A549 (cell line): ENCODE results near the gene GCK. TPM values are rescaled to one million over a fixed set of nuclear protein-coding genes. Genes with fewer than 3 reads are reported as not detected.

Experiments
- ATAC-seq, 2 experiments: fragments of 200-7000 bp in 1 of 2; fragments of >200 bp in 1 of 2; cut with Nextera tagmentation in 1 of 2; cut with Tn5 transposase in 1 of 2; 3 replicates each; pipeline versions ENCODE4 v1.8.0 to v1.9.1; 2018 to 2020; ENCODE audit warnings: mild to moderate bottlenecking in 1 of 2, moderate library complexity in 1 of 2
- CTCF ChIA-PET: fragments of 300-600 bp; sonication (Branson Sonifier 250); formaldehyde crosslinking; extraction: SDS; loops from one replicate; lab custom pipeline; 2021; ENCODE audit warnings: antibody characterized with exemption, inconsistent platforms; lab: Yijun Ruan, JAX
- POLR2A ChIA-PET: fragments of 350-600 bp; formaldehyde crosslinking; extraction: SDS; loops from one replicate; lab custom pipeline; 2021; ENCODE audit warnings: antibody characterized with exemption, inconsistent platforms; lab: Yijun Ruan, JAX
- DNase-seq, 2 experiments: peaks; one replicate each; pipeline versions ENCODE4 v3.0.0 to v3.0.0-alpha.2; 2011 to 2016; ENCODE audit warnings: low read depth in 1 of 2, low spot score in 1 of 2
- FAIRE-seq: peaks from 2 replicates; lab custom pipeline; 2011; peaks lifted over from hg19 to GRCh38; lab: Jason Lieb, UNC
- H3K27ac ChIP-seq, 2 experiments: fragments of >200 bp; sonication (Bioruptor Twin); formaldehyde crosslinking; 3 replicates each; pipeline ENCODE4 v1.5.1; 2016 to 2017
- H3K4me1 ChIP-seq: fragments of >200 bp; sonication (Bioruptor Twin); formaldehyde crosslinking; 3 replicates; pipeline ENCODE4 v1.6.1; 2016
- H3K4me2 ChIP-seq: fragments of >200 bp; sonication (Bioruptor Twin); formaldehyde crosslinking; 3 replicates; pipeline ENCODE4 v1.6.1; 2016
- H3K4me3 ChIP-seq: fragments of >200 bp; sonication (Bioruptor Twin); formaldehyde crosslinking; 3 replicates; pipeline ENCODE4 v1.5.1; 2016
- H3K9me3 ChIP-seq: fragments of >200 bp; sonication (Bioruptor Twin); formaldehyde crosslinking; 3 replicates; pipeline ENCODE4 v1.6.1; 2016
- CBX8 ChIP-seq: fragments of 200-600 bp; sonication (generic); IDR thresholded peaks from 2 replicates; pipeline ENCODE4 v1.6.1; 2016
- CHD4 ChIP-seq: fragments of 200-600 bp; sonication (generic); IDR thresholded peaks from 2 replicates; pipeline ENCODE4 v1.6.1; 2016; ENCODE audit warnings: antibody characterized with exemption, mild to moderate bottlenecking, borderline replicate concordance
- EP300 ChIP-seq, 2 experiments: fragments of >200 bp; sonication (Bioruptor Twin); formaldehyde crosslinking; IDR thresholded peaks; 2 replicates in 1 of 2; 3 replicates in 1 of 2; pipeline ENCODE4 v1.6.1; 2016 to 2017
- ESRRA ChIP-seq: fragments of 150-350 bp; IDR thresholded peaks from 2 replicates; pipeline ENCODE4 v1.6.1; 2014; ENCODE audit warnings: mild to moderate bottlenecking, low read length, borderline replicate concordance
- HEYL ChIP-seq: fragments of 250-450 bp; sonication (Bioruptor Pico); IDR thresholded peaks from 2 replicates; pipeline ENCODE4 v1.8.0; 2021; ENCODE audit warnings: mild to moderate bottlenecking, moderate library complexity
- HOXB13 ChIP-seq: fragments of 250-450 bp; sonication (Bioruptor Pico); IDR thresholded peaks from 2 replicates; pipeline ENCODE4 v1.5.0; 2020; ENCODE audit warnings: low read depth, mild to moderate bottlenecking, moderate library complexity
- JUN ChIP-seq, 2 experiments: fragments of >200 bp; sonication (Bioruptor Twin); formaldehyde crosslinking; IDR thresholded peaks; 2 replicates in 1 of 2; 3 replicates in 1 of 2; pipeline ENCODE4 v1.6.1; 2016 to 2017
- MAFK ChIP-seq: fragments of 450-650 bp; IDR thresholded peaks from 2 replicates; pipeline ENCODE4 v1.6.1; 2014; ENCODE audit not compliant: partially characterized antibody
- MAZ ChIP-seq: fragments of 150-350 bp; IDR thresholded peaks from 2 replicates; pipeline ENCODE4 v1.6.1; 2014; ENCODE audit warnings: antibody characterized with exemption, low read depth, low read length, borderline replicate concordance
- MYC ChIP-seq: IDR thresholded peaks from 2 replicates; pipeline ENCODE4 v1.6.1; 2012; ENCODE audit warnings: mild to moderate bottlenecking, inconsistent platforms, low read length, improper control_type of control experiment, borderline replicate concordance
- NFE2L2 ChIP-seq: fragments of 150-350 bp; conservative IDR thresholded peaks from 2 replicates; pipeline ENCODE4 v1.6.1; 2014; ENCODE audit warnings: low read length
- NPAS2 ChIP-seq: fragments of 250-450 bp; sonication (Bioruptor Pico); IDR thresholded peaks from 2 replicates; pipeline ENCODE4 v1.8.0; 2022; ENCODE audit warnings: mild to moderate bottlenecking, moderate library complexity, borderline replicate concordance
- PHF8 ChIP-seq: fragments of 200-600 bp; sonication (generic); IDR thresholded peaks from 2 replicates; pipeline ENCODE4 v1.6.1; 2016; ENCODE audit warnings: low read depth, mild to moderate bottlenecking, antibody characterized with exemption, moderate library complexity, borderline replicate concordance
- POLR2A ChIP-seq: IDR thresholded peaks from 2 replicates; pipeline ENCODE4 v1.6.1; 2012; ENCODE audit warnings: mild to moderate bottlenecking, low read length
- SMC3 ChIP-seq: fragments of >200 bp; sonication (Bioruptor Twin); formaldehyde crosslinking; IDR thresholded peaks from 3 replicates; pipeline ENCODE4 v1.6.1; 2018; ENCODE audit warnings: inconsistent platforms
- ZFP36 ChIP-seq: fragments of 450-650 bp; IDR thresholded peaks from 2 replicates; pipeline ENCODE4 v1.6.1; 2014; ENCODE audit warnings: borderline replicate concordance; ENCODE audit not compliant: partially characterized antibody
- ZNF302 ChIP-seq: fragments of 250-450 bp; sonication (Bioruptor Pico); IDR thresholded peaks from 2 replicates; pipeline ENCODE4 v1.9.0; 2021; ENCODE audit warnings: inconsistent platforms, mild to moderate bottlenecking, moderate library complexity
- WGBS: methylation state at CpG from one replicate; pipeline ENCODE4 v1.1.6; 2017; ENCODE audit errors: missing lambda C conversion rate; 5-methylcytosine and 5-hydroxymethylcytosine counted together
- polyA plus RNA-seq, 4 experiments: library from polyadenylated mRNA; depleted of rRNA in 3 of 4; stranded (reverse); fragments of >200 nt; fragmentation: RNase III in 1 of 4; extraction: RNeasy Plus Mini Kit Qiagen cat#74134 plus additional on column Dnase treatment in 1 of 4; gene quantifications; 2 replicates in 3 of 4; 3 replicates in 1 of 4; pipeline ENCODE4 v1.2.3, GENCODE V29; 2011 to 2017
- TF ChIP-seq, protein P1 (sequence below): fragments of 450-650 bp; IDR thresholded peaks from 2 replicates; pipeline ENCODE4 v1.6.1; 2014; ENCODE audit warnings: antibody characterized with exemption
- TF ChIP-seq, protein P2 (sequence below): IDR thresholded peaks from 2 replicates; pipeline ENCODE4 v1.6.1; 2012; ENCODE audit warnings: low read depth, borderline replicate concordance
- TF ChIP-seq, protein P3 (sequence below): fragments of 200-600 bp; sonication (generic); IDR thresholded peaks from 2 replicates; pipeline ENCODE4 v1.6.1; 2016; ENCODE audit warnings: antibody characterized with exemption, mild to moderate bottlenecking, moderate library complexity

Gene GCK
- polyA plus RNA-seq, 2 of the 4 experiments (the other 2 are of a cell fraction) = 0.12 TPM; not detected in 1

GRCh38 chr7:44227911-44228310, 38.7 kb upstream of the GCK start:
- Histone ChIP-seq H3K9me3 (no peaks in the 10 kb centered on the region), H3K4me3 (no peak overlapping the region), H3K4me1 (no peaks in the 10 kb centered on the region)
- WGBS = 50% methylated on average over 11 of the region's 14 CpGs
- POLR2A ChIA-PET = no interaction called here
- DNase-seq (no peak), FAIRE-seq (no peak), ATAC-seq (peak in 1 of 2 experiments; percentile 5; a peak in 2 of 6 replicates)
- no peak for TF ChIP-seq PHF8
- no peak for TF ChIP-seq JUN (IDR thresholded peaks at IDR 0.05)
- TF ChIP-seq, protein P1, sequence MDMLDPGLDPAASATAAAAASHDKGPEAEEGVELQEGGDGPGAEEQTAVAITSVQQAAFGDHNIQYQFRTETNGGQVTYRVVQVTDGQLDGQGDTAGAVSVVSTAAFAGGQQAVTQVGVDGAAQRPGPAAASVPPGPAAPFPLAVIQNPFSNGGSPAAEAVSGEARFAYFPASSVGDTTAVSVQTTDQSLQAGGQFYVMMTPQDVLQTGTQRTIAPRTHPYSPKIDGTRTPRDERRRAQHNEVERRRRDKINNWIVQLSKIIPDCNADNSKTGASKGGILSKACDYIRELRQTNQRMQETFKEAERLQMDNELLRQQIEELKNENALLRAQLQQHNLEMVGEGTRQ = no peak
- TF ChIP-seq NFE2L2 = no peak
- no peak for TF ChIP-seq MYC
- no peak for TF ChIP-seq ZNF302 (CRISPR knock-in tag)
- TF ChIP-seq CHD4 = no peak
- no peak for TF ChIP-seq EP300 (IDR thresholded peaks at IDR 0.05)
- no peak for TF ChIP-seq MAZ
- no peak for TF ChIP-seq POLR2A
- TF ChIP-seq, all 56 proteins: peak for 0
- CTCF ChIA-PET = interaction anchor here (5.1 kb wide), 1 partner anchor 13 kb away, joined by 31 read pairs; no protein-coding TSS in a partner anchor
- Histone ChIP-seq H3K4me2 (no peak overlapping the region), H3K27ac (no peak overlapping the region)

DNA sequence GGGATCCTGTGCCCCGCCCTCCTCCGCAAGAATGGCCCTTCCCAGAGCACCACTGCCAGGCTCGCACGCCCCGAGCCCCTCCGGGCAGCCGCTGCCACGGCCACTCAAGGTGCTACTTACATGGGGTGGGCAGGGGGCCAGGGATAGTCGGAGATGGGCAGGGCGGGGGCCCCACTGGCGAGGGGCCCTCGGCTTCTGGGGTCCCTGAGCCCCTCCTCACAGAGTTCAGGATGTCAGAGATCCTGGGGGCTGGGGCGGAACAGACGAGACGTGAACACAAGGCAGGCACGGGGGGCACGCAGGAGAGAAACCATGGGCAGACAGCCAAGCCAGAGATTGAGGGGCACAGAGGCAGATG, 37.1 kb upstream of the GCK start:
- FAIRE-seq = no peak

GRCh38 chr7:44225566-44226395, 36.5 kb upstream of the GCK start:
- ChIA-PET POLR2A (no interaction called here), CTCF (interaction anchor here (1.4 to 2.0 kb wide), 2 partner anchors 11 to 15 kb away, joined by 5 to 13 read pairs; no protein-coding TSS in a partner anchor)
- H3K27ac ChIP-seq = no peak overlapping the region
- DNase-seq (no peak), FAIRE-seq (no peak), ATAC-seq (peak in 1 of 2 experiments; percentile 29; a peak in 3 of 6 replicates)
- H3K4me2 ChIP-seq = no peak overlapping the region
- no peaks in the 10 kb centered on the region for H3K9me3 ChIP-seq
- no peak overlapping the region for H3K4me3 ChIP-seq
- WGBS = 58% methylated on average over 20 of the region's 26 CpGs
- no peaks in the 10 kb centered on the region for H3K4me1 ChIP-seq
- TF ChIP-seq HOXB13 (CRISPR knock-in tag) (no peak), NPAS2 (no peak), MYC (no peak), ESRRA (no peak), MAFK (no peak)
- TF ChIP-seq, protein P2, sequence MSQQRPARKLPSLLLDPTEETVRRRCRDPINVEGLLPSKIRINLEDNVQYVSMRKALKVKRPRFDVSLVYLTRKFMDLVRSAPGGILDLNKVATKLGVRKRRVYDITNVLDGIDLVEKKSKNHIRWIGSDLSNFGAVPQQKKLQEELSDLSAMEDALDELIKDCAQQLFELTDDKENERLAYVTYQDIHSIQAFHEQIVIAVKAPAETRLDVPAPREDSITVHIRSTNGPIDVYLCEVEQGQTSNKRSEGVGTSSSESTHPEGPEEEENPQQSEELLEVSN = no peak

More for the DNA sequence above, 37.1 kb upstream of the GCK start:
- TF ChIP-seq, protein P3, sequence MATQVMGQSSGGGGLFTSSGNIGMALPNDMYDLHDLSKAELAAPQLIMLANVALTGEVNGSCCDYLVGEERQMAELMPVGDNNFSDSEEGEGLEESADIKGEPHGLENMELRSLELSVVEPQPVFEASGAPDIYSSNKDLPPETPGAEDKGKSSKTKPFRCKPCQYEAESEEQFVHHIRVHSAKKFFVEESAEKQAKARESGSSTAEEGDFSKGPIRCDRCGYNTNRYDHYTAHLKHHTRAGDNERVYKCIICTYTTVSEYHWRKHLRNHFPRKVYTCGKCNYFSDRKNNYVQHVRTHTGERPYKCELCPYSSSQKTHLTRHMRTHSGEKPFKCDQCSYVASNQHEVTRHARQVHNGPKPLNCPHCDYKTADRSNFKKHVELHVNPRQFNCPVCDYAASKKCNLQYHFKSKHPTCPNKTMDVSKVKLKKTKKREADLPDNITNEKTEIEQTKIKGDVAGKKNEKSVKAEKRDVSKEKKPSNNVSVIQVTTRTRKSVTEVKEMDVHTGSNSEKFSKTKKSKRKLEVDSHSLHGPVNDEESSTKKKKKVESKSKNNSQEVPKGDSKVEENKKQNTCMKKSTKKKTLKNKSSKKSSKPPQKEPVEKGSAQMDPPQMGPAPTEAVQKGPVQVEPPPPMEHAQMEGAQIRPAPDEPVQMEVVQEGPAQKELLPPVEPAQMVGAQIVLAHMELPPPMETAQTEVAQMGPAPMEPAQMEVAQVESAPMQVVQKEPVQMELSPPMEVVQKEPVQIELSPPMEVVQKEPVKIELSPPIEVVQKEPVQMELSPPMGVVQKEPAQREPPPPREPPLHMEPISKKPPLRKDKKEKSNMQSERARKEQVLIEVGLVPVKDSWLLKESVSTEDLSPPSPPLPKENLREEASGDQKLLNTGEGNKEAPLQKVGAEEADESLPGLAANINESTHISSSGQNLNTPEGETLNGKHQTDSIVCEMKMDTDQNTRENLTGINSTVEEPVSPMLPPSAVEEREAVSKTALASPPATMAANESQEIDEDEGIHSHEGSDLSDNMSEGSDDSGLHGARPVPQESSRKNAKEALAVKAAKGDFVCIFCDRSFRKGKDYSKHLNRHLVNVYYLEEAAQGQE = no peak
- TF ChIP-seq HEYL (no peak), CBX8 (no peak), JUN (IDR thresholded peaks at IDR 0.05) (no peak), ZNF302 (CRISPR knock-in tag) (no peak), SMC3 (no peak), ZFP36 (no peak), CHD4 (no peak)
- no peak overlapping the region for H3K4me2 ChIP-seq
- no peaks in the 10 kb centered on the region for H3K9me3 ChIP-seq
- POLR2A ChIA-PET = no interaction called here
- ATAC-seq (no peak), DNase-seq (no peak)
- no peaks in the 10 kb centered on the region for H3K4me1 ChIP-seq
- 62% methylated on average over 6 of the region's 17 CpGs for WGBS
- H3K4me3 ChIP-seq = no peak overlapping the region
- CTCF ChIA-PET = interaction anchor here (2.0 kb wide), 1 partner anchor 15 kb away, joined by 13 read pairs; no protein-coding TSS in a partner anchor
- H3K27ac ChIP-seq = no peak overlapping the region
